EL (cell line): ENCODE results near the gene PSMB5.
A peak's percentile ranks its signal among the peaks of the same experiment; 100 is the strongest.
"Not testable (repeated sequence)": the region's sequence is repeated elsewhere in the genome, so short reads cannot be mapped to it uniquely, and the experiment has no call there.

Source experiments
- DNase-seq: peaks from one replicate; pipeline ENCODE4 v3.0.0-alpha.2; 2016

PSMB5 gene

GRCh38 chr14:23043145-23043544, 8.4 kb upstream of the PSMB5 start:
- no peak for DNase-seq

DNA sequence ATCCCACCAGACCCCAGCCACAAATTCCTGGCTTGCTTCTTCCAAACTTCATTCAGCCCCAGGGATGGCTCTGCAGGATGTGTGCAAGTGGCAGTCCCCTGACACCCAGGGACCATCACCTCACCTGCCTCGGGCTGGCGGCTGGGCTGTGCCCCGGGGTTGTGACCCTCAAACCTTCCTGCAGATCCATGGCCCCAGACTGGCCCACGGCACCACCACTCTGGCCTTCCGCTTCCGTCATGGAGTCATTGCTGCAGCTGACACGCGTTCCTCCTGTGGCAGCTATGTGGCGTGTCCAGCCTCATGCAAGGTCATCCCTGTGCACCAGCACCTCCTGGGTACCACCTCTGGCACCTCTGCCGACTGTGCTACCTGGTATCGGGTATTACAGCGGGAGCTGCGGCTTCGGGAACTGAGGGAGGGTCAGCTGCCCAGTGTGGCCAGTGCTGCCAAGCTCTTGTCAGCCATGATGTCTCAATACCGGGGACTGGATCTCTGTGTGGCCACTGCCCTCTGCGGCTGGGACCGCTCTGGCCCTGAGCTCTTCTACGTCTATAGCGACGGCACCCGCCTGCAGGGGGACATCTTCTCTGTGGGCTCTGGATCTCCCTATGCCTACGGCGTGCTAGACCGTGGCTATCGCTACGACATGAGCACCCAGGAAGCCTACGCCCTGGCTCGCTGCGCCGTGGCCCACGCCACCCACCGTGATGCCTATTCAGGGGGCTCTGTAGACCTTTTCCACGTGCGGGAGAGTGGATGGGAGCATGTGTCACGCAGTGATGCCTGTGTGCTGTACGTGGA, 7.7 kb upstream of the PSMB5 start, which contains the start of gene PSMB11:
Gene PSMB11, plus strand, starts transcription at position 51 of the 804 bp plus-strand sequence. Its CDS starts 14 bp downstream, at position 65.
- DNase-seq: no peak

GRCh38 chr14:23041729-23042128, 7.0 kb upstream of the PSMB5 start:
- DNase-seq: peak; percentile 74

- DNase-seq: no peak
Measured at GRCh38 chr14:23040100-23040499, 5.4 kb upstream of the PSMB5 start.

- no peak for DNase-seq
Measured at GRCh38 chr14:23035303-23036144, 824 bp upstream of the PSMB5 start.

- DNase-seq: peak; percentile 11
Measured at GRCh38 chr14:23033801-23034497, 751 bp downstream of the PSMB5 start.

DNA sequence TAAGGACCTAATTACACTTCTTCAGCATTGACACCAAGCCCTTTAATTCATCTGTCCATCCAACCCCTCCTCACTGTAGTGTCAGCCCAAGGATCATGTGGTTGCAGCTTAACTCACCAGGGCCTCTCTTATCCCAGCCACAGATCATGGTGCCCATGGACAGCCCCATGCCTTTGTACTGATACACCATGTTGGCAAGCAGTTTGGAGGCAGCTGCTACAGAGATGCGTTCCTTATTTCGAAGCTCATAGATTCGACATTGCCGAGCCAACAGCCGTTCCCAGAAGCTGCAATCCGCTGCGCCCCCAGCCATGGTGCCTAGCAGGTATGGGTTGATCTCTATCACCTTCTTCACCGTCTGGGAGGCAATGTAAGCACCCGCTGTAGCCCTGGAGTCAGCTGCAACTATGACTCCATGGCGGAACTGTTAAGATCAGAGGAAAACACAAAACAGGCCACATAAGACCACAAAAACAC, 1.4 kb downstream of the PSMB5 start:
- no peak for DNase-seq

- no peak for DNase-seq
Measured at GRCh38 chr14:23030936-23031335, 3.8 kb downstream of the PSMB5 start.

DNA sequence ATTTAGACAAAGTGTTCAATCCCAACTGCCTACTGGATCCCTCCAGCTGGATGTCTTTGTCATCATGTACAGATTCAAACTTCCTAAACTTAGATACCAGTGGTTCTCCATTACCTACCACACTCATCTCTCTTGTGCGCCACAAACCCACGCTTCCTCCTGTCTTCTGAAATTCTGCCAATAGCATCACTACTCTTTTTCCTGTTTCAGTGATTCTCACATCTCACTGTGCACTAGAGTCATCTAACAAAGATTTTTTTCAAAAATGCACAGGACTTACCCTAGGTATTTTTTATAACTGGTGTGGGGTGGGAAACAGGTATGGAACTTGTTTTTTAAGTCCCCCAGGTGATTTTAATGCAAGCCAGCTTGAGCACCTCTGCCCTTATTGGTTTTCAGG, 5.9 kb downstream of the PSMB5 start:
- DNase-seq: no peak

DNA sequence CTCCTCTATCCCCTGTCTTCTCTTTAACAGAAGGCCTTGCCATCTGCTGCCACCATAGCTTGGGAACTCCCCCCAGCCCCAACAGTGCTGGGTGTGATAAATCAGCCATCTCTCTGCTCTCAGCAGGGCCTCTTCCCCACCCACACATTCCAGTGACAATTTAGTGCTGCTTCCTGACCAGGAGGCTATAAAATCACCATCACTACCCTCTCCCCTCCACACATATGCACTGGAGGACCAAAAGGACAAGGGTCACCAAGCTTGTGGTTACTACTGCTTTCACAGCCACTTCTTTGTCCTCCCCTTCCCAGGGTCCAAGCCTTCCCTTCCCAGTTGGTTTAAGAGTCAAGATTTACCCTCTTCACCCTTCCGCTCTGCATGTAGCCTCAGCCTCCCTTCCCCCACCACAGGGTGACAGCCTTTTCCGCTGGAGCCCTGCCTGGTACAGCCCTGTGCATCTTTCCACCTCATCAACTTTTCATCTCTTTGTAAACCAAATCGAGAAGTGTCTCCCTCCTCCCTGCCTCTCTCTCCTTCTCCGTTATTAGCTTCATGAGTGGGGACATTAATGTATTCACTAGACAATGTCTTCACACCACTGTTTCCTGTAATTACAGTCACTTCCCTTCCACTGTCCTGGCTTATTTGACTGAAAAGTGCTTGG, 9.4 kb downstream of the PSMB5 start:
- no peak for DNase-seq

GRCh38 chr14:23024612-23025075, 10.1 kb downstream of the PSMB5 start:
- no peak for DNase-seq

DNA sequence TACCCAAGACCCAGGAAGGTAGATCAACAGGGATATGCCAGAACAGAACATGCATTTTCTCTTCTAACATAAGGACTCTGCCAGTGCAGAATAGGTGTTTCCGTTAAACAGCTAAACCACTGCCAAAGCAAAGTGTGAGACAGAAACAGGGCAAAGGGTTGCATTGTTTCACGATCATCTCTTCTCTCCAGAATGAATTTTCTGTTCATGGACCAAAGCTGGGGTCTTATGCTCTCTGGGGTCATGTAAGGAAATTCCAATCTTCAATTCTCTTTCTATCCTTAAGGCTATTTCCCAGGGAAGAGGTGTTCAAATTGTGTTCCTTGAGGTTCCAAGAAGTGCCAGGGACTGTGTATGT, 10.9 kb downstream of the PSMB5 start:
- DNase-seq: no peak

- DNase-seq: no peak
Measured at GRCh38 chr14:23023022-23023794, 11.5 kb downstream of the PSMB5 start.

- no peak for DNase-seq
Measured at GRCh38 chr14:23021889-23022442, 12.7 kb downstream of the PSMB5 start.

GRCh38 chr14:23021434-23021833, 13.3 kb downstream of the PSMB5 start:
- DNase-seq: no peak

GRCh38 chr14:23020143-23021128, 14.3 kb downstream of the PSMB5 start:
- DNase-seq: no peak

DNA sequence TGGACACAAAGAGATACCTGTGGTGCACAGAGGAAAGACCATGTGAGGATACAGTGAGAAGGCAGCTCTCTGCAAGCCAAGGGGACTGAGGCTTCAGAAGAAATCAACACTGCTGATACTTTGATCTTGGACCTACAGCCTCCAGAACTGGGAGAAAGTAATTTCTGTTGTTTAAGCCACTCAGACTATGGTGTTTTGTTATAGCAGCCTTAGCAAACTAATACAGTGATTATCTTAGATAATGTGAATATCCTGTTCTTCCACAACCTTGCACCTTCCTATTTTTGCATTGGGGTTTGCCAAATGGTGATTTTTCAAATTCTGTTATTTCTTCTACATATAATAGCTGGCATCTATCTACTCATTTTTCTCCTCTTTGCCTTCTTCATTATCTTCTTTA, 16.6 kb downstream of the PSMB5 start:
- DNase-seq: no peak

- no peak for DNase-seq
Measured at GRCh38 chr14:23017091-23017490, 17.6 kb downstream of the PSMB5 start.

DNA sequence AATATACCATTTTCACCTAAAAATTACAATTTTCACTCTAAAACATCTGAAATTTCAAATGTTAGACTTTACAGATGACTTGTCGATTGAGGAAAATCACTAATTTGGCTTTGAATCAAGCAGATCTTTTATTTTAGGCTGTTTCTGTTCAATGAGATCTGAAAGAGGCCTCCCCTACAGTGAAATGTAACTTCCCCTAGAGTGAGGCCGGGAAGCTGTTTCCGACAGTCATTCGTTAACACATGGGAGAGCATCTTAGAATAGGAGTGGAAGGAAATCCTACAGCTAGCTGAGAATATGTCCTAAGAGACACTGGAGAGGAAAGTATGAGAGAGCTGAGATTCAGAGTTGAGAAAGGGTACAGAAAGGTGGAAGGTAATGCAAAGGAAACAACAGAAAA, 19.1 kb downstream of the PSMB5 start:
- no peak for DNase-seq

- DNase-seq: not testable (repeated sequence)
Measured at GRCh38 chr14:23013749-23014054, 21.0 kb downstream of the PSMB5 start.
